ENCODE measurements around the gene NSDHL. TPM values are rescaled to one million over a fixed set of nuclear protein-coding genes. Genes with fewer than 3 reads are reported as not detected.

Gene NSDHL
- total RNA-seq, 4 donors from 2014 or later = 1.4 to 21.0 (median 13.5) TPM

GRCh38 chrX:152899874-152900719 is 69.2 kb downstream of the NSDHL start:
- DNase-seq = no peak
- intact Hi-C loops (cut with DNase I; ENCODE audit: low total_unique reads) = no loop called here
- in situ Hi-C loops (cut with MboI; ENCODE audit: low pct_ligation_motif_present in 1 of 4, low pct_unique_long_range_greater_than_20kb in 1 of 4, low sequenced_read_pairs in 3 of 4) = no loop called here
- Histone ChIP-seq H3K27me3 (peaks cover 7% of the 10 kb centered on the region), H3K4me3 (no peak overlapping the region), H3K27ac (no peak overlapping the region), H3K36me3 (no peaks in the 10 kb centered on the region), H3K4me1 (no peaks in the 10 kb centered on the region), H3K9me3 (no peaks in the 10 kb centered on the region)
- WGBS, 2 donors (ENCODE audit: low coverage in 1 of 2) = 78% methylated on average over 9 of the region's 12 CpGs; no CpG with 5 or more reads in 1 of the 2 donors
- TF ChIP-seq POLR2A (IDR thresholded peaks at IDR 0.05) (no peak), CTCF (IDR thresholded peaks at IDR 0.05) (no peak), EP300 (IDR thresholded peaks at IDR 0.05; ENCODE audit: low read depth) (no peak), POLR2AphosphoS5 (IDR thresholded peaks at IDR 0.05) (no peak)

GRCh38 chrX:152900937-152901445 is 70.1 kb downstream of the NSDHL start:
- intact Hi-C loops (cut with DNase I; ENCODE audit: low total_unique reads) (no loop called here), in situ Hi-C loops (cut with MboI; ENCODE audit: low pct_ligation_motif_present in 1 of 4, low pct_unique_long_range_greater_than_20kb in 1 of 4, low sequenced_read_pairs in 3 of 4) (no loop called here)
- H3K9me3 ChIP-seq = no peaks in the 10 kb centered on the region
- no peak overlapping the region for H3K27ac ChIP-seq
- peaks cover 7% of the 10 kb centered on the region for H3K27me3 ChIP-seq
- no peak overlapping the region for H3K4me3 ChIP-seq
- H3K36me3 ChIP-seq = no peaks in the 10 kb centered on the region
- WGBS, 2 donors (ENCODE audit: low coverage in 1 of 2) = 82 to 100% methylated on average over 1 to 8 of the region's 8 CpGs
- DNase-seq = no peak
- TF ChIP-seq EP300 (IDR thresholded peaks at IDR 0.05; ENCODE audit: low read depth) = no peak
- TF ChIP-seq POLR2A (IDR thresholded peaks at IDR 0.05) = no peak
- no peak for TF ChIP-seq POLR2AphosphoS5 (IDR thresholded peaks at IDR 0.05)
- no peak for TF ChIP-seq CTCF (IDR thresholded peaks at IDR 0.05)
- H3K4me1 ChIP-seq = no peaks in the 10 kb centered on the region

GRCh38 chrX:152901816-152902501 is 71.1 kb downstream of the NSDHL start:
- Histone ChIP-seq H3K4me3 (no peak overlapping the region), H3K27ac (no peak overlapping the region), H3K9me3 (no peaks in the 10 kb centered on the region), H3K36me3 (no peaks in the 10 kb centered on the region), H3K27me3 (peaks cover 7% of the 10 kb centered on the region), H3K4me1 (no peaks in the 10 kb centered on the region)
- in situ Hi-C loops (cut with MboI; ENCODE audit: low pct_ligation_motif_present in 1 of 4, low pct_unique_long_range_greater_than_20kb in 1 of 4, low sequenced_read_pairs in 3 of 4) (no loop called here), intact Hi-C loops (cut with DNase I; ENCODE audit: low total_unique reads) (no loop called here)
- 60 to 82% methylated on average over 1 to 15 of the region's 15 CpGs for WGBS, 2 donors (ENCODE audit: low coverage in 1 of 2)
- no peak for TF ChIP-seq EP300 (IDR thresholded peaks at IDR 0.05; ENCODE audit: low read depth)
- no peak for DNase-seq

GRCh38 chrX:152902502-152902820 is 71.6 kb downstream of the NSDHL start:
- peaks cover 7% of the 10 kb centered on the region for H3K27me3 ChIP-seq

More at GRCh38 chrX:152902502-152902820, 71.6 kb downstream of the NSDHL start:
- intact Hi-C loops (cut with DNase I; ENCODE audit: low total_unique reads) (no loop called here), in situ Hi-C loops (cut with MboI; ENCODE audit: low pct_ligation_motif_present in 1 of 4, low pct_unique_long_range_greater_than_20kb in 1 of 4, low sequenced_read_pairs in 3 of 4) (no loop called here)
- Histone ChIP-seq H3K9me3 (no peaks in the 10 kb centered on the region), H3K36me3 (no peaks in the 10 kb centered on the region), H3K4me3 (no peak overlapping the region), H3K4me1 (no peaks in the 10 kb centered on the region), H3K27ac (no peak overlapping the region)
- no peak for DNase-seq
- 89% methylated on average over 4 of the region's 4 CpGs; no CpG with 5 or more reads in 1 of the 2 donors for WGBS, 2 donors (ENCODE audit: low coverage in 1 of 2)
- TF ChIP-seq POLR2AphosphoS5 (IDR thresholded peaks at IDR 0.05) (no peak), POLR2A (IDR thresholded peaks at IDR 0.05) (no peak), EP300 (IDR thresholded peaks at IDR 0.05; ENCODE audit: low read depth) (no peak), CTCF (IDR thresholded peaks at IDR 0.05) (no peak)

All from transverse colon (tissue), 4 donors.